Measurements from ENCODE around the gene SPINK13.

The SPINK13 gene

GRCh38 chr5:148268566-148268965 lies at the start of gene SPINK13:
SPINK13 (plus strand) TSS chr5:148268794; CDS start chr5:148270073, 1,279 bp downstream.
- H3K27ac ChIP-seq (ENCODE audit: low read length) = no peak within 1 kb of the TSS
- H3K4me3 ChIP-seq (ENCODE audit: low read depth in 1 of 2, low read length in 2 of 2) = no peak within 1 kb of the TSS
- H3K9me3 ChIP-seq (ENCODE audit: control insufficient read depth in 1 of 2, low read length in 2 of 2) = peaks cover 0 to 6% of the 10 kb centered on the region in 2 donors
- no peaks in the 10 kb centered on the region for H3K27me3 ChIP-seq (ENCODE audit: low read depth, low read length)
- no peaks in the 10 kb centered on the region for H3K36me3 ChIP-seq (ENCODE audit: control insufficient read depth in 1 of 2, insufficient read depth in 2 of 2, low read length in 2 of 2)
- H3K4me1 ChIP-seq (ENCODE audit: control insufficient read depth in 1 of 2, insufficient read depth in 2 of 2, low read length in 2 of 2) = no peaks in the 10 kb centered on the region

DNA sequence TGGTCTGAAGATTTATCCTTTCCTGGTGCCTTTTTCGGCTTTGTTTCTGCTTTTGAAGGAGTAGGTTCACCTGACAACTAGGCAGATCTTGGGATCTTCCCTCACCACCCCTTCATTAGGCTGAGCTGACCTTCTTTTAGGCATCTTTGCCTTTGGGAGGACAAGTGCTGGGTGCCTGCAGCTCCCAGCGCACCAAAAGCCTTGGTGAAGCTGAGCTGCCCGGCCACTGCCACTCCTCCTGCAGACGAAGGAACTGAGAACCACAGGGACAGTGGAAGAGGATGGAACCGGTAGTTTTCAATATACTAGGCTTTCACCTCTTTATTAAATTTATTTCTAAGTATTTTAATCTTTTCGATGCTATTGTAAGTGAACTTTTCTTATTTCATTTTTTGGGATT lies 47.1 kb upstream of the SPINK13 start:
- Histone ChIP-seq H3K27me3 (ENCODE audit: low read depth, low read length) (no peaks in the 10 kb centered on the region), H3K36me3 (ENCODE audit: control insufficient read depth in 1 of 2, insufficient read depth in 2 of 2, low read length in 2 of 2) (no peaks in the 10 kb centered on the region), H3K27ac (ENCODE audit: low read length) (no peak overlapping the region), H3K4me1 (ENCODE audit: control insufficient read depth in 1 of 2, insufficient read depth in 2 of 2, low read length in 2 of 2) (no peaks in the 10 kb centered on the region), H3K4me3 (ENCODE audit: low read depth in 1 of 2, low read length in 2 of 2) (no peak overlapping the region), H3K9me3 (ENCODE audit: control insufficient read depth in 1 of 2, low read length in 2 of 2) (no peaks in the 10 kb centered on the region)

GRCh38 chr5:148224117-148224742 lies 44.4 kb upstream of the SPINK13 start:
- Histone ChIP-seq H3K27me3 (ENCODE audit: low read depth, low read length) (no peaks in the 10 kb centered on the region), H3K36me3 (ENCODE audit: control insufficient read depth in 1 of 2, insufficient read depth in 2 of 2, low read length in 2 of 2) (no peaks in the 10 kb centered on the region), H3K27ac (ENCODE audit: low read length) (no peak overlapping the region), H3K4me3 (ENCODE audit: low read depth in 1 of 2, low read length in 2 of 2) (no peak overlapping the region), H3K9me3 (ENCODE audit: control insufficient read depth in 1 of 2, low read length in 2 of 2) (no peaks in the 10 kb centered on the region), H3K4me1 (ENCODE audit: control insufficient read depth in 1 of 2, insufficient read depth in 2 of 2, low read length in 2 of 2) (no peaks in the 10 kb centered on the region)

- no peaks in the 10 kb centered on the region for H3K36me3 ChIP-seq (ENCODE audit: control insufficient read depth in 1 of 2, insufficient read depth in 2 of 2, low read length in 2 of 2)
- no peaks in the 10 kb centered on the region for H3K9me3 ChIP-seq (ENCODE audit: control insufficient read depth in 1 of 2, low read length in 2 of 2)
- no peak overlapping the region for H3K27ac ChIP-seq (ENCODE audit: low read length)
- H3K4me3 ChIP-seq (ENCODE audit: low read depth in 1 of 2, low read length in 2 of 2) = no peak overlapping the region
- no peaks in the 10 kb centered on the region for H3K27me3 ChIP-seq (ENCODE audit: low read depth, low read length)
- H3K4me1 ChIP-seq (ENCODE audit: control insufficient read depth in 1 of 2, insufficient read depth in 2 of 2, low read length in 2 of 2) = no peaks in the 10 kb centered on the region
Observed at GRCh38 chr5:148228392-148228984, 40.1 kb upstream of the SPINK13 start.

GRCh38 chr5:148229840-148230239 lies 38.8 kb upstream of the SPINK13 start:
- Histone ChIP-seq H3K4me3 (ENCODE audit: low read depth in 1 of 2, low read length in 2 of 2) (no peak overlapping the region), H3K27me3 (ENCODE audit: low read depth, low read length) (no peaks in the 10 kb centered on the region), H3K9me3 (ENCODE audit: control insufficient read depth in 1 of 2, low read length in 2 of 2) (no peaks in the 10 kb centered on the region), H3K36me3 (ENCODE audit: control insufficient read depth in 1 of 2, insufficient read depth in 2 of 2, low read length in 2 of 2) (no peaks in the 10 kb centered on the region), H3K27ac (ENCODE audit: low read length) (no peak overlapping the region), H3K4me1 (ENCODE audit: control insufficient read depth in 1 of 2, insufficient read depth in 2 of 2, low read length in 2 of 2) (no peaks in the 10 kb centered on the region)

- no peaks in the 10 kb centered on the region for H3K4me1 ChIP-seq (ENCODE audit: control insufficient read depth in 1 of 2, insufficient read depth in 2 of 2, low read length in 2 of 2)
- no peak overlapping the region for H3K4me3 ChIP-seq (ENCODE audit: low read depth in 1 of 2, low read length in 2 of 2)
- no peaks in the 10 kb centered on the region for H3K36me3 ChIP-seq (ENCODE audit: control insufficient read depth in 1 of 2, insufficient read depth in 2 of 2, low read length in 2 of 2)
- no peak overlapping the region for H3K27ac ChIP-seq (ENCODE audit: low read length)
- H3K9me3 ChIP-seq (ENCODE audit: control insufficient read depth in 1 of 2, low read length in 2 of 2) = no peaks in the 10 kb centered on the region
- H3K27me3 ChIP-seq (ENCODE audit: low read depth, low read length) = no peaks in the 10 kb centered on the region
Observed at GRCh38 chr5:148230240-148230639, 38.4 kb upstream of the SPINK13 start.

DNA sequence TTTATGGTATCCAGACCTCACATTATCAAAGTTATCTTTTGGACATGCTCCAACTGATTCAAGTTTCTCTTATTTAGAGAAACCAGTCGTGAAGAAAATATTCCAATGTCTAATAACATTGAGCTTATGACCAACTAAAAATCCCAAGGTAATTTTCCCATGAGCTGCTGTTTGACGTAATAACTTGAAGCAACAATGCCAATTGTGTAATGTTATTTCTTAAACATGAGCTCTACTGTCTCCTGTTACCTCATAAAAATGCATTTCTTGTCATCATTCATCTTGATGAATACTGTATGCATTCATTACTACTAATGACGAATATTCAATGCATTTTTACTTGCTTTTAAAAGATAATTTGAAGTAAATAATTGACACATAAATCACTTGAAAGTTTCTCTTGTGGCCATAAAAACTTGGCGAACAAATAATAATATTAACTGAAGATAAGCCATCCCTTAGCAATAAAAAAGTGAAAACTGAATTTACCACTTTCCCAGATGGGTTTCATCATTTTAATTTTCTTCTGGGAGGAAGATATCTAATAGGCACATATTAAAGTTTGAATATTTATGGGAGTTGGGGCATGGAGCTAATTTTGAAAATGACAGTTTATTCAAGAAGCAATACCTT lies 30.7 kb upstream of the SPINK13 start:
- H3K27me3 ChIP-seq (ENCODE audit: low read depth, low read length) = no peaks in the 10 kb centered on the region

GRCh38 chr5:148238418-148238794 lies 30.2 kb upstream of the SPINK13 start, which contains the start of gene MARCOL:
MARCOL (plus strand) TSS chr5:148238525; CDS start chr5:148238598, 73 bp downstream.
- no peak within 1 kb of the TSS for H3K4me3 ChIP-seq (ENCODE audit: low read depth in 1 of 2, low read length in 2 of 2)
- H3K4me1 ChIP-seq (ENCODE audit: control insufficient read depth in 1 of 2, insufficient read depth in 2 of 2, low read length in 2 of 2) = no peaks in the 10 kb centered on the region
- no peaks in the 10 kb centered on the region for H3K27me3 ChIP-seq (ENCODE audit: low read depth, low read length)
- no peaks in the 10 kb centered on the region for H3K36me3 ChIP-seq (ENCODE audit: control insufficient read depth in 1 of 2, insufficient read depth in 2 of 2, low read length in 2 of 2)
- no peaks in the 10 kb centered on the region for H3K9me3 ChIP-seq (ENCODE audit: control insufficient read depth in 1 of 2, low read length in 2 of 2)
- no peak within 1 kb of the TSS for H3K27ac ChIP-seq (ENCODE audit: low read length)

More for the DNA sequence above, 30.7 kb upstream of the SPINK13 start:
- Histone ChIP-seq H3K4me1 (ENCODE audit: control insufficient read depth in 1 of 2, insufficient read depth in 2 of 2, low read length in 2 of 2) (no peaks in the 10 kb centered on the region), H3K27ac (ENCODE audit: low read length) (no peak overlapping the region), H3K9me3 (ENCODE audit: control insufficient read depth in 1 of 2, low read length in 2 of 2) (no peaks in the 10 kb centered on the region), H3K36me3 (ENCODE audit: control insufficient read depth in 1 of 2, insufficient read depth in 2 of 2, low read length in 2 of 2) (no peaks in the 10 kb centered on the region), H3K4me3 (ENCODE audit: low read depth in 1 of 2, low read length in 2 of 2) (no peak overlapping the region)

- H3K4me1 ChIP-seq (ENCODE audit: control insufficient read depth in 1 of 2, insufficient read depth in 2 of 2, low read length in 2 of 2) = no peaks in the 10 kb centered on the region
- H3K27ac ChIP-seq (ENCODE audit: low read length) = no peak overlapping the region
- no peaks in the 10 kb centered on the region for H3K36me3 ChIP-seq (ENCODE audit: control insufficient read depth in 1 of 2, insufficient read depth in 2 of 2, low read length in 2 of 2)
- H3K27me3 ChIP-seq (ENCODE audit: low read depth, low read length) = no peaks in the 10 kb centered on the region
- H3K9me3 ChIP-seq (ENCODE audit: control insufficient read depth in 1 of 2, low read length in 2 of 2) = peaks cover 0 to 16% of the 10 kb centered on the region in 2 donors
- no peak overlapping the region for H3K4me3 ChIP-seq (ENCODE audit: low read depth in 1 of 2, low read length in 2 of 2)
Observed at GRCh38 chr5:148248894-148249293, 19.7 kb upstream of the SPINK13 start.

GRCh38 chr5:148255456-148255855 lies 13.1 kb upstream of the SPINK13 start:
- Histone ChIP-seq H3K27ac (ENCODE audit: low read length) (no peak overlapping the region), H3K9me3 (ENCODE audit: control insufficient read depth in 1 of 2, low read length in 2 of 2) (peaks cover 9 to 34% of the 10 kb centered on the region in 2 donors), H3K27me3 (ENCODE audit: low read depth, low read length) (no peaks in the 10 kb centered on the region), H3K4me3 (ENCODE audit: low read depth in 1 of 2, low read length in 2 of 2) (no peak overlapping the region), H3K4me1 (ENCODE audit: control insufficient read depth in 1 of 2, insufficient read depth in 2 of 2, low read length in 2 of 2) (no peaks in the 10 kb centered on the region), H3K36me3 (ENCODE audit: control insufficient read depth in 1 of 2, insufficient read depth in 2 of 2, low read length in 2 of 2) (no peaks in the 10 kb centered on the region)

GRCh38 chr5:148259288-148259687 lies 9.3 kb upstream of the SPINK13 start:
- peak overlapping the region in 1 of 2 donors; percentile 18 for H3K4me3 ChIP-seq (ENCODE audit: low read depth in 1 of 2, low read length in 2 of 2)
- H3K4me1 ChIP-seq (ENCODE audit: control insufficient read depth in 1 of 2, insufficient read depth in 2 of 2, low read length in 2 of 2) = no peaks in the 10 kb centered on the region
- H3K27me3 ChIP-seq (ENCODE audit: low read depth, low read length) = no peaks in the 10 kb centered on the region
- no peak overlapping the region for H3K27ac ChIP-seq (ENCODE audit: low read length)
- no peaks in the 10 kb centered on the region for H3K36me3 ChIP-seq (ENCODE audit: control insufficient read depth in 1 of 2, insufficient read depth in 2 of 2, low read length in 2 of 2)
- H3K9me3 ChIP-seq (ENCODE audit: control insufficient read depth in 1 of 2, low read length in 2 of 2) = peaks cover 9 to 27% of the 10 kb centered on the region in 2 donors
